GM23338 (cell line): ENCODE results near the gene MSN.

Source experiments
- CREB1 ChIP-seq: fragments of 250-450 bp; sonication (Bioruptor Pico); IDR thresholded peaks from 2 replicates; pipeline ENCODE4 v1.5.0; 2020; ENCODE audit warnings: low read depth, mild to moderate bottlenecking, moderate library complexity
- EZH2 ChIP-seq: fragments of 200-600 bp; sonication (generic); IDR thresholded peaks from one replicate; pipeline ENCODE4 v1.8.0; 2017; ENCODE audit warnings: antibody characterized with exemption, mild to moderate bottlenecking, low read depth; ENCODE audit not compliant: unreplicated experiment
- EZH2phosphoT487 ChIP-seq: fragments of 200-600 bp; sonication (generic); IDR thresholded peaks from one replicate; pipeline ENCODE4 v1.8.1; 2018; ENCODE audit warnings: antibody characterized with exemption; ENCODE audit not compliant: unreplicated experiment
- JUNB ChIP-seq: IDR thresholded peaks from one replicate; pipeline ENCODE4 v1.6.1; 2016; ENCODE audit warnings: antibody characterized with exemption; ENCODE audit not compliant: unreplicated experiment
- POLR2AphosphoS5 ChIP-seq: IDR thresholded peaks from 2 replicates; pipeline ENCODE4 v1.6.1; 2016; ENCODE audit warnings: antibody characterized with exemption, low read depth
- ZNF114 ChIP-seq: fragments of 250-450 bp; sonication (Bioruptor Pico); IDR thresholded peaks from 2 replicates; pipeline ENCODE4 v1.5.0; 2020; ENCODE audit warnings: mild to moderate bottlenecking, moderate library complexity
- TF ChIP-seq, protein P1 (sequence below), 2 experiments: fragments of 200-600 bp in 1 of 2; sonication (generic) in 1 of 2; conservative IDR thresholded peaks; 2 replicates each; pipeline versions ENCODE4 v1.5.1 to v1.6.1; 2016 to 2017; ENCODE audit warnings: antibody characterized with exemption in 2 of 2, low read depth in 2 of 2, mild to moderate bottlenecking in 2 of 2, moderate library complexity in 1 of 2
- TF ChIP-seq, protein P2 (sequence below): IDR thresholded peaks from one replicate; pipeline ENCODE4 v1.6.1; 2018; ENCODE audit warnings: antibody characterized with exemption; ENCODE audit not compliant: unreplicated experiment

DNA sequence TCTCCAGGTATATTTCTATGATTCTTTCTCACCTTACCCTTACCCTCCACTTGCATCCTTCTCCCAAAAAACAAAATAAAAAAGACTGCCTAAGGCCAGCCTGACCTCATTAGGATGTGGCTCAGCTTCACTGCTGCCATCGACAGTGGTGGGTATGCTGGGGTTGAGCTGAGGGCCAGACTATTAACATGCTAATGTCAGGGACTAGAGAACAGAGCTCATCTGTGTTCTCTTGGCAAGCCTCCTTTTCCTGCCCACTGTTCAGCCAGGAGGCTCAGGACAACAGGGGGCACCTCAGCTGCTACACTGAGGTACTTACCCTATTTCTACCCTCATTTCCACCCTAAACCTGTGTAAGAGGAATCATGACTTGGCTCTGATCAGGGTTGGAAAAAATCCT, 59.3 kb downstream of the MSN start:
- TF ChIP-seq, protein P1, sequence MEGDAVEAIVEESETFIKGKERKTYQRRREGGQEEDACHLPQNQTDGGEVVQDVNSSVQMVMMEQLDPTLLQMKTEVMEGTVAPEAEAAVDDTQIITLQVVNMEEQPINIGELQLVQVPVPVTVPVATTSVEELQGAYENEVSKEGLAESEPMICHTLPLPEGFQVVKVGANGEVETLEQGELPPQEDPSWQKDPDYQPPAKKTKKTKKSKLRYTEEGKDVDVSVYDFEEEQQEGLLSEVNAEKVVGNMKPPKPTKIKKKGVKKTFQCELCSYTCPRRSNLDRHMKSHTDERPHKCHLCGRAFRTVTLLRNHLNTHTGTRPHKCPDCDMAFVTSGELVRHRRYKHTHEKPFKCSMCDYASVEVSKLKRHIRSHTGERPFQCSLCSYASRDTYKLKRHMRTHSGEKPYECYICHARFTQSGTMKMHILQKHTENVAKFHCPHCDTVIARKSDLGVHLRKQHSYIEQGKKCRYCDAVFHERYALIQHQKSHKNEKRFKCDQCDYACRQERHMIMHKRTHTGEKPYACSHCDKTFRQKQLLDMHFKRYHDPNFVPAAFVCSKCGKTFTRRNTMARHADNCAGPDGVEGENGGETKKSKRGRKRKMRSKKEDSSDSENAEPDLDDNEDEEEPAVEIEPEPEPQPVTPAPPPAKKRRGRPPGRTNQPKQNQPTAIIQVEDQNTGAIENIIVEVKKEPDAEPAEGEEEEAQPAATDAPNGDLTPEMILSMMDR (conservative IDR thresholded peaks at IDR 0.05; ENCODE audit: low read depth in 2 of 2), result no peak
- TF ChIP-seq CREB1 (CRISPR knock-in tag) (no peak), EZH2 (no peak), EZH2phosphoT487 (no peak), ZNF114 (CRISPR knock-in tag) (no peak), POLR2AphosphoS5 (no peak), JUNB (no peak)
- TF ChIP-seq, protein P2, sequence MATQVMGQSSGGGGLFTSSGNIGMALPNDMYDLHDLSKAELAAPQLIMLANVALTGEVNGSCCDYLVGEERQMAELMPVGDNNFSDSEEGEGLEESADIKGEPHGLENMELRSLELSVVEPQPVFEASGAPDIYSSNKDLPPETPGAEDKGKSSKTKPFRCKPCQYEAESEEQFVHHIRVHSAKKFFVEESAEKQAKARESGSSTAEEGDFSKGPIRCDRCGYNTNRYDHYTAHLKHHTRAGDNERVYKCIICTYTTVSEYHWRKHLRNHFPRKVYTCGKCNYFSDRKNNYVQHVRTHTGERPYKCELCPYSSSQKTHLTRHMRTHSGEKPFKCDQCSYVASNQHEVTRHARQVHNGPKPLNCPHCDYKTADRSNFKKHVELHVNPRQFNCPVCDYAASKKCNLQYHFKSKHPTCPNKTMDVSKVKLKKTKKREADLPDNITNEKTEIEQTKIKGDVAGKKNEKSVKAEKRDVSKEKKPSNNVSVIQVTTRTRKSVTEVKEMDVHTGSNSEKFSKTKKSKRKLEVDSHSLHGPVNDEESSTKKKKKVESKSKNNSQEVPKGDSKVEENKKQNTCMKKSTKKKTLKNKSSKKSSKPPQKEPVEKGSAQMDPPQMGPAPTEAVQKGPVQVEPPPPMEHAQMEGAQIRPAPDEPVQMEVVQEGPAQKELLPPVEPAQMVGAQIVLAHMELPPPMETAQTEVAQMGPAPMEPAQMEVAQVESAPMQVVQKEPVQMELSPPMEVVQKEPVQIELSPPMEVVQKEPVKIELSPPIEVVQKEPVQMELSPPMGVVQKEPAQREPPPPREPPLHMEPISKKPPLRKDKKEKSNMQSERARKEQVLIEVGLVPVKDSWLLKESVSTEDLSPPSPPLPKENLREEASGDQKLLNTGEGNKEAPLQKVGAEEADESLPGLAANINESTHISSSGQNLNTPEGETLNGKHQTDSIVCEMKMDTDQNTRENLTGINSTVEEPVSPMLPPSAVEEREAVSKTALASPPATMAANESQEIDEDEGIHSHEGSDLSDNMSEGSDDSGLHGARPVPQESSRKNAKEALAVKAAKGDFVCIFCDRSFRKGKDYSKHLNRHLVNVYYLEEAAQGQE, result no peak
